Fibroblast of lung (primary cell): ENCODE data around the gene KRT80. TPM values are rescaled to one million over a fixed set of nuclear protein-coding genes. Genes with fewer than 3 reads are reported as not detected.

Experiments
- DNase-seq, 2 donors: peaks; one replicate each; pipeline versions ENCODE4 v3.0.0 to v3.0.0-alpha.2; 2010; ENCODE audit warnings: low read depth in 2 of 2
- H2AFZ ChIP-seq: 2 replicates; pipeline ENCODE4 v1.5.1; 2012; ENCODE audit warnings: low read length, control low read depth, inconsistent platforms
- H3K27ac ChIP-seq: 2 replicates; pipeline ENCODE4 v1.5.1; 2011; ENCODE audit warnings: low read length, control low read depth; ENCODE audit not compliant: insufficient read depth
- H3K27me3 ChIP-seq: 2 replicates; pipeline ENCODE4 v1.5.1; 2011; ENCODE audit warnings: mild to moderate bottlenecking, low read length; ENCODE audit not compliant: control insufficient read depth, insufficient read depth
- H3K36me3 ChIP-seq: 2 replicates; pipeline ENCODE4 v1.5.1; 2011; ENCODE audit warnings: low read length; ENCODE audit not compliant: control insufficient read depth, insufficient read depth
- H3K4me1 ChIP-seq: 2 replicates; pipeline ENCODE4 v1.5.1; 2011; ENCODE audit warnings: low read length; ENCODE audit not compliant: control insufficient read depth, insufficient read depth; ENCODE audit errors: extremely low read depth
- H3K4me2 ChIP-seq: 2 replicates; pipeline ENCODE4 v1.5.1; 2011; ENCODE audit warnings: low read length, control low read depth; ENCODE audit not compliant: insufficient read depth; ENCODE audit errors: extremely low read depth
- H3K4me3 ChIP-seq, 4 experiments: fragments of 200-600 bp in 1 of 4; sonication (generic) in 1 of 4; replicated peaks in 1 of 4; 2 replicates each; pipeline ENCODE4 v1.5.1; 2011 to 2016; ENCODE audit warnings: low read length in 4 of 4, low read depth in 3 of 4, mild to moderate bottlenecking in 3 of 4, control low read depth in 2 of 4, inconsistent platforms in 1 of 4, mixed read lengths in 1 of 4; ENCODE audit not compliant: insufficient read depth in 1 of 4; ENCODE audit errors: control extremely low read depth in 1 of 4
- H3K79me2 ChIP-seq: 2 replicates; pipeline ENCODE4 v1.5.1; 2012; ENCODE audit warnings: mild to moderate bottlenecking, low read length, inconsistent platforms; ENCODE audit not compliant: control insufficient read depth, insufficient read depth
- H3K9ac ChIP-seq: 2 replicates; pipeline ENCODE4 v1.5.1; 2011; ENCODE audit warnings: mild to moderate bottlenecking, low read length, control low read depth; ENCODE audit not compliant: insufficient read depth
- H3K9me3 ChIP-seq: 2 replicates; pipeline ENCODE4 v1.5.1; 2012; ENCODE audit warnings: low read depth, low read length; ENCODE audit not compliant: control insufficient read depth, insufficient read depth
- H4K20me1 ChIP-seq: 2 replicates; pipeline ENCODE4 v1.5.1; 2011; ENCODE audit warnings: low read length; ENCODE audit not compliant: control insufficient read depth, insufficient read depth; ENCODE audit errors: extremely low read depth
- EZH2 ChIP-seq: IDR thresholded peaks from 2 replicates; pipeline ENCODE4 v1.5.1; 2012; ENCODE audit warnings: low read length, control low read depth, mild to moderate bottlenecking; ENCODE audit errors: missing control alignments
- polyA plus RNA-seq, 2 donors: library from polyadenylated mRNA; depleted of rRNA in 1 of 2; stranded (reverse) in 1 of 2; unstranded in 1 of 2; fragments of >200 nt; gene quantifications; 2 replicates each; pipeline ENCODE4 v1.2.1, GENCODE V29; 2011 to 2012; ENCODE audit warnings: missing spikeins in 1 of 2
- total RNA-seq: library from RNA; depleted of rRNA; stranded (reverse); fragments of >200 nt; gene quantifications from 2 replicates; pipeline ENCODE4 v1.2.1, GENCODE V29; 2014
- TF ChIP-seq, protein P1 (sequence below), 2 donors: IDR thresholded peaks in 1 of 2; conservative IDR thresholded peaks in 1 of 2; 1 replicate in 1 of 2; 2 replicates in 1 of 2; pipeline ENCODE4 v1.5.1; 2011 to 2012; ENCODE audit warnings: low read length in 2 of 2, control low read depth in 1 of 2, inconsistent platforms in 1 of 2, low read depth in 1 of 2, mild to moderate bottlenecking in 1 of 2

KRT80 gene
- total and polyA plus RNA-seq, 2 donors (not counting 1 experiment from before 2014, with no cell fraction given) = 0.17 to 1.0 TPM

DNA sequence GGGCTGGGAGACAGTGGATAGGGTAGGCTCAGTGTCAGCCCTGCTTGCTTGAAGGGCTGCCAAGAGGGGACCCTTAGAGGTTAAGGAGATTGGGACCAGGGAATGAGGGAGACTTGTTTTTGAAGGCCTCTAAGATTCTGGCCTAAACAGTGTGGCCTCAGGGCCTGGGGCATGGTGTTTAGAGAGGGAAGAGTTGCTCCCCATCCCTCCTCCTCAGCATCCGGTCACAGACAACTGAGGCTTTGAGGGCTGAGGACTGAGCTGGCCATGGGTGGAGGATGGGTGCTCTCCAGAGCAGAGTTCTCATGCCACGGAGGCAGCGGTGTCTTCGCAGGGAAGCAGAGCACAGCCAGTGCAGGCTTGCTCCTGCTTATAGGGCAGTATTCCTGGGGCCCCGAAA lies 49.4 kb downstream of the KRT80 start:
- no peaks in the 10 kb centered on the region for H3K9me3 ChIP-seq
- H2AFZ ChIP-seq = no peak overlapping the region
- H3K27me3 ChIP-seq = no peaks in the 10 kb centered on the region
- H3K9ac ChIP-seq = no peak overlapping the region
- TF ChIP-seq, protein P1, sequence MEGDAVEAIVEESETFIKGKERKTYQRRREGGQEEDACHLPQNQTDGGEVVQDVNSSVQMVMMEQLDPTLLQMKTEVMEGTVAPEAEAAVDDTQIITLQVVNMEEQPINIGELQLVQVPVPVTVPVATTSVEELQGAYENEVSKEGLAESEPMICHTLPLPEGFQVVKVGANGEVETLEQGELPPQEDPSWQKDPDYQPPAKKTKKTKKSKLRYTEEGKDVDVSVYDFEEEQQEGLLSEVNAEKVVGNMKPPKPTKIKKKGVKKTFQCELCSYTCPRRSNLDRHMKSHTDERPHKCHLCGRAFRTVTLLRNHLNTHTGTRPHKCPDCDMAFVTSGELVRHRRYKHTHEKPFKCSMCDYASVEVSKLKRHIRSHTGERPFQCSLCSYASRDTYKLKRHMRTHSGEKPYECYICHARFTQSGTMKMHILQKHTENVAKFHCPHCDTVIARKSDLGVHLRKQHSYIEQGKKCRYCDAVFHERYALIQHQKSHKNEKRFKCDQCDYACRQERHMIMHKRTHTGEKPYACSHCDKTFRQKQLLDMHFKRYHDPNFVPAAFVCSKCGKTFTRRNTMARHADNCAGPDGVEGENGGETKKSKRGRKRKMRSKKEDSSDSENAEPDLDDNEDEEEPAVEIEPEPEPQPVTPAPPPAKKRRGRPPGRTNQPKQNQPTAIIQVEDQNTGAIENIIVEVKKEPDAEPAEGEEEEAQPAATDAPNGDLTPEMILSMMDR (conservative IDR thresholded peaks at IDR 0.05 in 1 of 2, IDR thresholded peaks at IDR 0.05 in 1 of 2; ENCODE audit: low read depth in 1 of 2, low read length in 2 of 2) = no peak
- H3K79me2 ChIP-seq = no peaks in the 10 kb centered on the region
- H3K4me1 ChIP-seq = peaks cover 18% of the 10 kb centered on the region
- no peak overlapping the region for H3K4me2 ChIP-seq
- no peak overlapping the region for H3K4me3 ChIP-seq
- no peak overlapping the region for H3K27ac ChIP-seq
- H3K36me3 ChIP-seq = no peaks in the 10 kb centered on the region
- DNase-seq = no peak
- no peaks in the 10 kb centered on the region for H4K20me1 ChIP-seq

DNA sequence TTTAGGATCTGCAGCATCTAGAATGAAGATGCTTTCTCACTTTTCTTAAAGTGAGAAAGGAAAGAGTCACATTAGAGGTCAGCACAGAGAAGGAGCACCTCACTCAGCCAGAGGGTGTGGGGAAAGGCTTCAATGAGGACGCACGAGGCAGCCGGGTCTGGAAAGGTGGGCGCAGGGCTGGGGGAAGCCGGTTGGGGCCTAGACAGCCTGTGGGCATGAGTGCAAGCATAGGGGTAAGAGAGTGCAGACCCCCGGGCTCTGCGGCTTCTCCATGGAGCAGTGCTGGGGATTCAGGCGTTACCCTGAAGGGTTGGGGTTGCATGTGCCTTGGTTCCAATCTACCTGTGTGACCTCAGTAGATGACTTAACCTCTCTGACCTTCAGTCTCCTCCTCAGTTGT lies 49.9 kb downstream of the KRT80 start:
- no peaks in the 10 kb centered on the region for H3K79me2 ChIP-seq
- H4K20me1 ChIP-seq = no peaks in the 10 kb centered on the region
- DNase-seq = no peak
- H3K4me2 ChIP-seq = no peak overlapping the region
- H3K9me3 ChIP-seq = no peaks in the 10 kb centered on the region
- TF ChIP-seq EZH2 = no peak
- TF ChIP-seq, protein P1 (conservative IDR thresholded peaks at IDR 0.05 in 1 of 2, IDR thresholded peaks at IDR 0.05 in 1 of 2; ENCODE audit: low read depth in 1 of 2, low read length in 2 of 2) = no peak
- H3K36me3 ChIP-seq = no peaks in the 10 kb centered on the region
- no peak overlapping the region for H3K9ac ChIP-seq
- H2AFZ ChIP-seq = no peak overlapping the region
- no peak overlapping the region for H3K4me3 ChIP-seq
- no peaks in the 10 kb centered on the region for H3K27me3 ChIP-seq
- no peak overlapping the region for H3K27ac ChIP-seq
- peaks cover 16% of the 10 kb centered on the region for H3K4me1 ChIP-seq

DNA sequence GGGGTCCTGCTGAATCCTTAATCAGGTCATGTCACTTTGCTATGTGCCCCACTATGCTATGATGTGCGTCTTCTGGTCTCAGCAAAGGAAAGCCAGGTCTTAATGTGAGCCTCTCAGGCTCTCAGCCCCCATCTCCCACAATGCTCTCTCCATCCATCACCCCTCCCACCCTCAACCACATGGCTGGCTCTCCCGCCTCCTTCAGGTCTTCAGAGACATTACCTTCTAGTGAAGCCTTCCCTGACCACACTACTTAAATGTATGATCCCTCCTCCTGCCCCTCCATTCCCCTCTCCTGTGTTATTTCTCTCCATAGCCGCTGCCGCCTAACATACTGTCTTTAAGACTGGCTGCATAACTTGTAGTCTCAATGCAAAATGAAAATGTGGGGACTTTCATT lies 50.5 kb downstream of the KRT80 start:
- no peak overlapping the region for H3K9ac ChIP-seq
- no peak overlapping the region for H3K4me3 ChIP-seq
- no peaks in the 10 kb centered on the region for H3K9me3 ChIP-seq
- no peak overlapping the region for H2AFZ ChIP-seq
- H3K4me1 ChIP-seq = peaks cover 10% of the 10 kb centered on the region
- TF ChIP-seq, protein P1 (conservative IDR thresholded peaks at IDR 0.05 in 1 of 2, IDR thresholded peaks at IDR 0.05 in 1 of 2; ENCODE audit: low read depth in 1 of 2, low read length in 2 of 2) = no peak
- TF ChIP-seq EZH2 = no peak
- no peaks in the 10 kb centered on the region for H3K27me3 ChIP-seq
- no peak for DNase-seq
- no peaks in the 10 kb centered on the region for H3K79me2 ChIP-seq
- no peaks in the 10 kb centered on the region for H3K36me3 ChIP-seq
- no peaks in the 10 kb centered on the region for H4K20me1 ChIP-seq
- H3K4me2 ChIP-seq = no peak overlapping the region
- H3K27ac ChIP-seq = no peak overlapping the region
